HL-60 (cell line): ENCODE results near the gene ADAMTSL3.

ENCODE experiments used
- DNase-seq, 2 experiments: peaks; one replicate each; pipeline ENCODE4 v3.0.0-alpha.2; 2010 to 2020; ENCODE audit warnings: low read depth in 1 of 2, low spot score in 1 of 2
- H3K27ac ChIP-seq: fragments of 250-450 bp; sonication (Bioruptor Pico); replicated peaks from 2 replicates; pipeline ENCODE4 v1.5.1; 2020; ENCODE audit warnings: mild to moderate bottlenecking, moderate library complexity
- H3K27me3 ChIP-seq: fragments of 250-450 bp; sonication (Bioruptor Pico); 2 replicates; pipeline ENCODE4 v1.5.1; 2021; ENCODE audit warnings: mild to moderate bottlenecking, moderate library complexity; ENCODE audit not compliant: insufficient read depth, poor library complexity, severe bottlenecking
- H3K4me3 ChIP-seq: replicated peaks from 2 replicates; pipeline ENCODE4 v1.5.1; 2011; ENCODE audit warnings: mild to moderate bottlenecking, control low read depth, low read length; ENCODE audit not compliant: insufficient read depth
- GABPA ChIP-seq: IDR thresholded peaks from 2 replicates; pipeline ENCODE4 v1.6.1; 2012; ENCODE audit warnings: low read depth
- POLR2AphosphoS5 ChIP-seq: IDR thresholded peaks from 2 replicates; pipeline ENCODE4 v1.6.1; 2012; ENCODE audit warnings: low read depth
- SPI1 ChIP-seq: IDR thresholded peaks from 2 replicates; pipeline ENCODE4 v1.6.1; 2012; ENCODE audit warnings: low read depth, mild to moderate bottlenecking, borderline replicate concordance
- TF ChIP-seq, protein P1 (sequence below): IDR thresholded peaks from 2 replicates; pipeline ENCODE4 v1.6.1; 2012; ENCODE audit warnings: low read depth; ENCODE audit not compliant: insufficient replicate concordance
- TF ChIP-seq, protein P2 (sequence below): IDR thresholded peaks from one replicate; pipeline ENCODE4 v1.5.1; 2011; ENCODE audit warnings: low read length, control low read depth, inconsistent platforms; ENCODE audit not compliant: insufficient read depth

ADAMTSL3 gene

DNA sequence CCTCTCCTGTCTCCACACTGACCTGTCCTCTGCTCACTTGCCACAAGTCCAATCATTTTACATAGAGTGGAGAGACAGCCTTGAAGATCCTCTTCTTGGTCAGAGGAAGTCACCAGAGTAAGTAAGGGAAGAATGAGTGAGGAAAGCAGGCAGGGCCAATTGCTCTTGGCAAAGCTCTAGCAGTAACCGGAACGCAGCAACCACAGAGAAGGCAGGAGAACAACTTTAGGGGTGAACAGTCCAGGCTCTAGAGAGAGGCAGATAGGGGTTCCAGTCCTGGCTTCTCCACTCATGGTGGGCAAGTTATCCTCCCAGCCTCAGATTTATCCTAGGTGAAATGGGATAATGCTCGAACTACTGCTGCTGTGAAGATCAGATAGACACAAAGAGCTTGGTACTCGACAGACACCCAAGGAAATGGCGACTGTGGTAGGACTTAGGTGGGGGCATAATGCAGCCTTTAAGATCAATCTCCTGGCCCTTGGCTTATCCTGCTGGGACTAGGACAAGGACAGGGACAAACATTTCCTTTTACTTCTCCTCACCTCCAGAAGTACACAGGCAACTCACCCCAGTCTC lies 1.2 kb upstream of the ADAMTSL3 start:
- DNase-seq = no peak
- peaks cover 3% of the 10 kb centered on the region for H3K27me3 ChIP-seq
- H3K27ac ChIP-seq = no peak overlapping the region
- no peak overlapping the region for H3K4me3 ChIP-seq
- TF ChIP-seq POLR2AphosphoS5 (no peak), SPI1 (no peak)
- TF ChIP-seq, protein P1, sequence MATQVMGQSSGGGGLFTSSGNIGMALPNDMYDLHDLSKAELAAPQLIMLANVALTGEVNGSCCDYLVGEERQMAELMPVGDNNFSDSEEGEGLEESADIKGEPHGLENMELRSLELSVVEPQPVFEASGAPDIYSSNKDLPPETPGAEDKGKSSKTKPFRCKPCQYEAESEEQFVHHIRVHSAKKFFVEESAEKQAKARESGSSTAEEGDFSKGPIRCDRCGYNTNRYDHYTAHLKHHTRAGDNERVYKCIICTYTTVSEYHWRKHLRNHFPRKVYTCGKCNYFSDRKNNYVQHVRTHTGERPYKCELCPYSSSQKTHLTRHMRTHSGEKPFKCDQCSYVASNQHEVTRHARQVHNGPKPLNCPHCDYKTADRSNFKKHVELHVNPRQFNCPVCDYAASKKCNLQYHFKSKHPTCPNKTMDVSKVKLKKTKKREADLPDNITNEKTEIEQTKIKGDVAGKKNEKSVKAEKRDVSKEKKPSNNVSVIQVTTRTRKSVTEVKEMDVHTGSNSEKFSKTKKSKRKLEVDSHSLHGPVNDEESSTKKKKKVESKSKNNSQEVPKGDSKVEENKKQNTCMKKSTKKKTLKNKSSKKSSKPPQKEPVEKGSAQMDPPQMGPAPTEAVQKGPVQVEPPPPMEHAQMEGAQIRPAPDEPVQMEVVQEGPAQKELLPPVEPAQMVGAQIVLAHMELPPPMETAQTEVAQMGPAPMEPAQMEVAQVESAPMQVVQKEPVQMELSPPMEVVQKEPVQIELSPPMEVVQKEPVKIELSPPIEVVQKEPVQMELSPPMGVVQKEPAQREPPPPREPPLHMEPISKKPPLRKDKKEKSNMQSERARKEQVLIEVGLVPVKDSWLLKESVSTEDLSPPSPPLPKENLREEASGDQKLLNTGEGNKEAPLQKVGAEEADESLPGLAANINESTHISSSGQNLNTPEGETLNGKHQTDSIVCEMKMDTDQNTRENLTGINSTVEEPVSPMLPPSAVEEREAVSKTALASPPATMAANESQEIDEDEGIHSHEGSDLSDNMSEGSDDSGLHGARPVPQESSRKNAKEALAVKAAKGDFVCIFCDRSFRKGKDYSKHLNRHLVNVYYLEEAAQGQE = no peak
- TF ChIP-seq, protein P2, sequence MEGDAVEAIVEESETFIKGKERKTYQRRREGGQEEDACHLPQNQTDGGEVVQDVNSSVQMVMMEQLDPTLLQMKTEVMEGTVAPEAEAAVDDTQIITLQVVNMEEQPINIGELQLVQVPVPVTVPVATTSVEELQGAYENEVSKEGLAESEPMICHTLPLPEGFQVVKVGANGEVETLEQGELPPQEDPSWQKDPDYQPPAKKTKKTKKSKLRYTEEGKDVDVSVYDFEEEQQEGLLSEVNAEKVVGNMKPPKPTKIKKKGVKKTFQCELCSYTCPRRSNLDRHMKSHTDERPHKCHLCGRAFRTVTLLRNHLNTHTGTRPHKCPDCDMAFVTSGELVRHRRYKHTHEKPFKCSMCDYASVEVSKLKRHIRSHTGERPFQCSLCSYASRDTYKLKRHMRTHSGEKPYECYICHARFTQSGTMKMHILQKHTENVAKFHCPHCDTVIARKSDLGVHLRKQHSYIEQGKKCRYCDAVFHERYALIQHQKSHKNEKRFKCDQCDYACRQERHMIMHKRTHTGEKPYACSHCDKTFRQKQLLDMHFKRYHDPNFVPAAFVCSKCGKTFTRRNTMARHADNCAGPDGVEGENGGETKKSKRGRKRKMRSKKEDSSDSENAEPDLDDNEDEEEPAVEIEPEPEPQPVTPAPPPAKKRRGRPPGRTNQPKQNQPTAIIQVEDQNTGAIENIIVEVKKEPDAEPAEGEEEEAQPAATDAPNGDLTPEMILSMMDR = no peak

DNA sequence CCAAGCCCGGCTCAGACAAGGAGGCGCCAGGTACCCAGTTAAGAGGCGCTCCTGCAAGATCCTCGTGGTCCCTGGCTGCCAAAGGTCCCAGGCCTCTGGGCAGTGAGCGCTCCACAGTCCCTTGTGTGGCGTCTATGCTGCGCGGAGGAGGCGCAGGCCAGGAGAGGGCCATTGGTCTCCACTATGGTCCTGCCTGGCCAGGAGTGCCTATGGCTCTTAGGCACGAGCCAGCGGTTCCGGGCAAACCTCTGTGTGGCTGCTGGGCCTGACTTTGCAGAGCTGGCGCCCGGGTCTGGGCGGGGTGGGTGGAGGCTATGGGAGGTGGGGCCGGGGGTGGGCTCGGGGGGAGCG lies 660 bp upstream of the ADAMTSL3 start:
- no peak for DNase-seq
- TF ChIP-seq GABPA (no peak), POLR2AphosphoS5 (no peak), SPI1 (no peak)
- TF ChIP-seq, protein P2 = no peak
- TF ChIP-seq, protein P1 = no peak
- Histone ChIP-seq H3K4me3 (no peak overlapping the region), H3K27ac (no peak overlapping the region), H3K27me3 (peaks cover 3% of the 10 kb centered on the region)

DNA sequence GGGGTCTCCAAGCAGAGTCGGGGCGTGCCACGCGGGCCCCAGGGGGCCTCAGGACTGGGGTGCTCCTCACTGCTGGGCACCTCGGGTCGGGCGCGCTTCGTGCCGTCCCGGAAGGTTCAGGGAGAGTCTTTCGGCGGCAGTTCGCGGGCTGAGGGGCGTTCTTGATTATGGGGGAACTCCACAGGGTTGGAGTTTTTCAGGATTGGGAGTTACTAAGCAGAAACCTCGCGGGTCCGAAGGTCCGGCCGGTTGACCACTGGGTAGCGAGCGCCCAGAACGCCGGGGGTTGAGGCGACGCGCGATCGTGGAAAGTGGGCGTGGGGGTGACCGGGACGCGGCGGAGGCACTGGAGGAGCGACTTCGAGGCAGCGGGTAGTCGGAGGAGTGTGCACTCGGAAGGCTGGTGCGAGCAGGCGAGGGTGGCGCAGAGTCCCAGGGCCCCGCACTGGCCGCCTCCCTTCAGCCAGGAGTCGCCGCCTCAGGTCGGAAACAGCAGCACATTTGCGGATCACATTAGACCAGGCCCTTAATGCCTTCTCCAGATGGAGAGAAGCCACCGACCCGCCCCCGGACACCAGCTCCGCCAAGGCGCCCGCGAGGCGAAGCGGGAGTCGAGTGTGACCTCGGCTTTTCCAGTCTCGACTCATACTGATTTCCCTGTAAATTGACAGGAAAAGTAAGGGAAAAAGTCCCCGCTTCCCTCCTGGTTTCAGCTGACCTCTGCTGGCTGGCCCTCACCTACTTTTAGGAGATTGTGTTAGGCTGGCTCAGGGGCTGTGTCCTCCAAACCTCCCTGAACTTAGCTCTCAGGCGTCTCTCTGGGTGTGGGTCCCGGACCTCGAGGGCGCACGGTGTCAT lies 685 bp downstream of the ADAMTSL3 start:
- H3K27me3 ChIP-seq = peaks cover 3% of the 10 kb centered on the region
- no peak overlapping the region for H3K4me3 ChIP-seq
- H3K27ac ChIP-seq = no peak overlapping the region
- TF ChIP-seq, protein P2 = no peak
- TF ChIP-seq SPI1 = no peak
- no peak for DNase-seq
